GM18499 (cell line): ENCODE data around the gene GABRG3.

Experiments
- ATAC-seq: cut with Tn5 transposase; IDR thresholded peaks from one replicate; pipeline ENCODE4 v1.9.1; 2021; ENCODE audit warnings: moderate number of reproducible peaks; ENCODE audit not compliant: insufficient read depth, unreplicated experiment

Gene GABRG3

DNA sequence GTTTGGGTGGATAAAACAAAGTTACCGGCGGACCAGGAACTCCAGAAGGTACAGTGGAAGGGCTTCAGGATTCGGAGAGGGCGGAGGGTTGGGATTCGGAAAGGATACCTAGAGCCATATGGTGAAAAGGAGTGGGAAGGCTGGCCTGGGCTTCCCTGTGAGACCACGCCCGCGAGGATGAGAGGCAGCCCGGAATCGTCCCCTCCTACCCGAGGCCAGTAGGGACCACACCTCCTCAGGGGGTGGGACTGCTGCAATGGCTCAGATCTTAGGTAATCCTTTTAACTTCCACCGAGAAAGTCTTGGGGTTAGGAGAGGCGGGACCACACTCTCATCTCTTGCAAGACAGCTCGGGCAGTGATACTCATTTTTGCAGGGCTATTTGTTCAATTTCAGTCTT, 616.8 kb downstream of the GABRG3 start:
- no peak for ATAC-seq

DNA sequence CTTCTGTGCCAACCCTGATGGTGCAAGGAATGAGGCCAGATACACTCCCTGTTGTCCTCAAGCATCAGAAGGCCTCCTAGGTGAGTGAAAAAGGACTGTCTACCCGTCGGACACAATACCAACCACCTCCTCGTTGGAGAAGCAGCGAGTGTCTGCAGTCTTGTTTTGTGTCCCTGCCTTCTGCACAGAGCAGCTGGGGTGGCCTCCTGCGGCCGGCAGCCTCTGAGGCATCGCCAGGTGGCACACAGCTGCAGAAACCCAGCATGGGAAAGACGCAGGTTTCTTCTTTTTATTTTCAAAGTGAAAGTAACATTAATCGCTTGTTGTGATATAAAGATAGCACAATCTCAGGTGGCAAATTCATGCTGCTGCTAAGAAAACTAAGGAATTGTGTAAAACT, 618.3 kb downstream of the GABRG3 start:
- no peak for ATAC-seq

DNA sequence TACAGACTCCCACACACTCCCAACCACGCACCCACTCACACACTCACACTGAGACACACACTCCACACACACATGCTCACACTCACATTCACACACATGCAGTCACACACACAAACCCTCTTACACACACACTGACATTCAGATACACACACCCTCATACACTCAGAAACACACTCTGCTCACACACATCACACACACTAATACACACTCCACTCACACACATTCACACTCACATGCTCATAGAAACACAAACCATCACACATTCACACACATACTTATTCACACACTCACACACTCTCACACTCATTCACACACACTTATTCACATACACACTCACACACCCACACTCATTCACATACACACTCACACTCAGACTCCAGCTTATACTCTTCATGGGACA, 618.8 kb downstream of the GABRG3 start:
- ATAC-seq = no peak
